Spleen (tissue), 7 donors: ENCODE results near the gene COLEC12.

ENCODE experiments used
- CTCF ChIP-seq, 11 experiments: fragments of 200-600 bp in 7 of 11; fragments of 450-650 bp in 4 of 11; sonication (generic) in 4 of 11; IDR thresholded peaks in 8 of 11; conservative IDR thresholded peaks in 3 of 11; 1 replicate in 7 of 11; 2 replicates in 4 of 11; pipeline versions ENCODE4 v1.4.0 to v1.8.0; 2016 to 2021; ENCODE audit warnings: antibody characterized with exemption in 11 of 11, inconsistent platforms in 4 of 11, mild to moderate bottlenecking in 1 of 11
- POLR2A ChIP-seq, 3 donors: fragments of 450-650 bp; IDR thresholded peaks; one replicate each; pipeline ENCODE4 v1.5.1; 2017; ENCODE audit warnings: antibody characterized with exemption in 3 of 3, mild to moderate bottlenecking in 1 of 3
- donor health status: DM: no; HTN: no; CAD: no; lungs with moderate emphysema.
- donor health status: DM: no; HTN: no; CAD: no.
- donor health status: DM: no; HTN: no; CAD: no.

GRCh38 chr18:332721-333510 is 167.6 kb downstream of the COLEC12 start:
- TF ChIP-seq CTCF (IDR thresholded peaks at IDR 0.05 in 8 of 11, conservative IDR thresholded peaks at IDR 0.05 in 3 of 11) (no peak), POLR2A (IDR thresholded peaks at IDR 0.05) (no peak)
